ENCODE data around the gene KLHL12. TPM values are rescaled to one million over a fixed set of nuclear protein-coding genes. Genes with fewer than 3 reads are reported as not detected.

KLHL12 gene
- total RNA-seq, result 22.4 TPM in 2 replicates

GRCh38 chr1:202926581-202927491 is at the start of gene KLHL12:
Gene KLHL12 (minus strand): TSS chr1:202927234. CDS start chr1:202925162, 2,072 bp downstream.

GRCh38 chr1:202957733-202958543 is 30.9 kb upstream of the KLHL12 start, which contains the start of gene ADIPOR1:
Gene ADIPOR1 (minus strand): TSS chr1:202958312. CDS start chr1:202951070, 7,242 bp downstream.

GRCh38 chr1:202888531-202889360 is 38.3 kb downstream of the KLHL12 start, which contains the start of gene RABIF:
Gene RABIF (minus strand): TSS chr1:202889149. CDS start chr1:202889098, 51 bp downstream.

Other genes with a start within 250 kb of the KLHL12 start
- not detected in 2 replicates for gene SYT2, start 216.8 kb downstream of the KLHL12 start, total RNA-seq
- 21.9 and 26.4 TPM in 2 replicates for gene KDM5B, start 118.8 kb downstream of the KLHL12 start, total RNA-seq
- 0.50 and 0.89 TPM in 2 replicates for gene PCAT6, start 116.3 kb downstream of the KLHL12 start, total RNA-seq
- gene RABIF, start 38.1 kb downstream of the KLHL12 start, total RNA-seq, result 4.0 TPM in 2 replicates
- gene ADIPOR1, start 31.1 kb upstream of the KLHL12 start, total RNA-seq, result 61.1 and 65.1 TPM in 2 replicates
- 21.0 and 27.5 TPM in 2 replicates for gene CYB5R1, start 40.0 kb upstream of the KLHL12 start, total RNA-seq
- 52.0 and 61.7 TPM in 2 replicates for gene TMEM183A, start 80.1 kb upstream of the KLHL12 start, total RNA-seq
- gene PPFIA4, start 99.3 kb upstream of the KLHL12 start, total RNA-seq, result 0.89 and 1.7 TPM in 2 replicates
- under 0.01 TPM in 1 of 2 replicates, not detected in the other for gene MYOG, start 158.8 kb upstream of the KLHL12 start, total RNA-seq
- under 0.01 and 0.45 TPM in 2 replicates for gene ADORA1, start 200.5 kb upstream of the KLHL12 start, total RNA-seq
- not detected in 2 replicates for gene MYBPH, start 248.6 kb upstream of the KLHL12 start, total RNA-seq

Data from bronchus fibroblast of lung (primary cell).